ENCODE measurements around the gene ACYP1.

The ACYP1 gene

GRCh38 chr14:75032939-75033338 is 30.9 kb downstream of the ACYP1 start:
- Histone ChIP-seq H3K4me3 (replicated peaks; ENCODE audit: insufficient read depth, low read length) (no peak overlapping the region), H3K27ac (replicated peaks) (no peak overlapping the region), H3K27me3 (ENCODE audit: insufficient read depth, poor library complexity, severe bottlenecking) (no peaks in the 10 kb centered on the region)
- TF ChIP-seq, protein P1, sequence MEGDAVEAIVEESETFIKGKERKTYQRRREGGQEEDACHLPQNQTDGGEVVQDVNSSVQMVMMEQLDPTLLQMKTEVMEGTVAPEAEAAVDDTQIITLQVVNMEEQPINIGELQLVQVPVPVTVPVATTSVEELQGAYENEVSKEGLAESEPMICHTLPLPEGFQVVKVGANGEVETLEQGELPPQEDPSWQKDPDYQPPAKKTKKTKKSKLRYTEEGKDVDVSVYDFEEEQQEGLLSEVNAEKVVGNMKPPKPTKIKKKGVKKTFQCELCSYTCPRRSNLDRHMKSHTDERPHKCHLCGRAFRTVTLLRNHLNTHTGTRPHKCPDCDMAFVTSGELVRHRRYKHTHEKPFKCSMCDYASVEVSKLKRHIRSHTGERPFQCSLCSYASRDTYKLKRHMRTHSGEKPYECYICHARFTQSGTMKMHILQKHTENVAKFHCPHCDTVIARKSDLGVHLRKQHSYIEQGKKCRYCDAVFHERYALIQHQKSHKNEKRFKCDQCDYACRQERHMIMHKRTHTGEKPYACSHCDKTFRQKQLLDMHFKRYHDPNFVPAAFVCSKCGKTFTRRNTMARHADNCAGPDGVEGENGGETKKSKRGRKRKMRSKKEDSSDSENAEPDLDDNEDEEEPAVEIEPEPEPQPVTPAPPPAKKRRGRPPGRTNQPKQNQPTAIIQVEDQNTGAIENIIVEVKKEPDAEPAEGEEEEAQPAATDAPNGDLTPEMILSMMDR (IDR thresholded peaks at IDR 0.05; ENCODE audit: insufficient read depth, low read length) = no peak
- TF ChIP-seq, protein P2, sequence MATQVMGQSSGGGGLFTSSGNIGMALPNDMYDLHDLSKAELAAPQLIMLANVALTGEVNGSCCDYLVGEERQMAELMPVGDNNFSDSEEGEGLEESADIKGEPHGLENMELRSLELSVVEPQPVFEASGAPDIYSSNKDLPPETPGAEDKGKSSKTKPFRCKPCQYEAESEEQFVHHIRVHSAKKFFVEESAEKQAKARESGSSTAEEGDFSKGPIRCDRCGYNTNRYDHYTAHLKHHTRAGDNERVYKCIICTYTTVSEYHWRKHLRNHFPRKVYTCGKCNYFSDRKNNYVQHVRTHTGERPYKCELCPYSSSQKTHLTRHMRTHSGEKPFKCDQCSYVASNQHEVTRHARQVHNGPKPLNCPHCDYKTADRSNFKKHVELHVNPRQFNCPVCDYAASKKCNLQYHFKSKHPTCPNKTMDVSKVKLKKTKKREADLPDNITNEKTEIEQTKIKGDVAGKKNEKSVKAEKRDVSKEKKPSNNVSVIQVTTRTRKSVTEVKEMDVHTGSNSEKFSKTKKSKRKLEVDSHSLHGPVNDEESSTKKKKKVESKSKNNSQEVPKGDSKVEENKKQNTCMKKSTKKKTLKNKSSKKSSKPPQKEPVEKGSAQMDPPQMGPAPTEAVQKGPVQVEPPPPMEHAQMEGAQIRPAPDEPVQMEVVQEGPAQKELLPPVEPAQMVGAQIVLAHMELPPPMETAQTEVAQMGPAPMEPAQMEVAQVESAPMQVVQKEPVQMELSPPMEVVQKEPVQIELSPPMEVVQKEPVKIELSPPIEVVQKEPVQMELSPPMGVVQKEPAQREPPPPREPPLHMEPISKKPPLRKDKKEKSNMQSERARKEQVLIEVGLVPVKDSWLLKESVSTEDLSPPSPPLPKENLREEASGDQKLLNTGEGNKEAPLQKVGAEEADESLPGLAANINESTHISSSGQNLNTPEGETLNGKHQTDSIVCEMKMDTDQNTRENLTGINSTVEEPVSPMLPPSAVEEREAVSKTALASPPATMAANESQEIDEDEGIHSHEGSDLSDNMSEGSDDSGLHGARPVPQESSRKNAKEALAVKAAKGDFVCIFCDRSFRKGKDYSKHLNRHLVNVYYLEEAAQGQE (IDR thresholded peaks at IDR 0.05; ENCODE audit: insufficient replicate concordance, low read depth) = no peak
- TF ChIP-seq POLR2AphosphoS5 (IDR thresholded peaks at IDR 0.05; ENCODE audit: low read depth) (no peak), GABPA (IDR thresholded peaks at IDR 0.05; ENCODE audit: low read depth) (no peak), SPI1 (IDR thresholded peaks at IDR 0.05; ENCODE audit: borderline replicate concordance, low read depth) (no peak)
- DNase-seq (ENCODE audit: low read depth in 1 of 2, low spot score in 1 of 2) = no peak

GRCh38 chr14:75030147-75030546 is 33.7 kb downstream of the ACYP1 start:
- no peak overlapping the region for H3K4me3 ChIP-seq (replicated peaks; ENCODE audit: insufficient read depth, low read length)
- no peak for TF ChIP-seq SPI1 (IDR thresholded peaks at IDR 0.05; ENCODE audit: borderline replicate concordance, low read depth)
- TF ChIP-seq, protein P1 (IDR thresholded peaks at IDR 0.05; ENCODE audit: insufficient read depth, low read length) = no peak
- DNase-seq (ENCODE audit: low read depth in 1 of 2, low spot score in 1 of 2) = no peak
- H3K27me3 ChIP-seq (ENCODE audit: insufficient read depth, poor library complexity, severe bottlenecking) = no peaks in the 10 kb centered on the region
- H3K27ac ChIP-seq (replicated peaks) = no peak overlapping the region

DNA sequence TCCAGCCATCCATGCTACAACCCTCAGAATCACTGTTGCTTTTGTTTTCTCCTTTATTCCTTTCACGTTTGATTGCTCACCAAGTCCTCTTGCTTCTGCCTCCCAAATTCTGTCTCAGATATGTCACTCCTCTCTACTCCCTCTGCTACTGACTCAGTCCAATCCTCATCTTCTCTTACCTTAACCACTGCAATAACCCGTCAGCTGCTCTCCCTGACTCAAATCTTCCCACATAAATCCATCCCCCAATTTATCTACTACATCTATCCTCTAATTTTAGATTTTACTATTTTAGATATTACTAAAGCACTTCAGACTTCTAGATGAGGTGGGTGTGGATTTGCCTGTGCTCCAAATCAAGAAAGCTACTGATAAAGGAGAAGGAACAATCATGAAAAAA is 37.9 kb downstream of the ACYP1 start:
- Histone ChIP-seq H3K4me3 (replicated peaks; ENCODE audit: insufficient read depth, low read length) (no peak overlapping the region), H3K27ac (replicated peaks) (no peak overlapping the region), H3K27me3 (ENCODE audit: insufficient read depth, poor library complexity, severe bottlenecking) (no peaks in the 10 kb centered on the region)
- DNase-seq (ENCODE audit: low read depth in 1 of 2, low spot score in 1 of 2) = no peak
- TF ChIP-seq POLR2AphosphoS5 (IDR thresholded peaks at IDR 0.05; ENCODE audit: low read depth) = no peak
- TF ChIP-seq, protein P1 (IDR thresholded peaks at IDR 0.05; ENCODE audit: insufficient read depth, low read length) = no peak
- no peak for TF ChIP-seq GABPA (IDR thresholded peaks at IDR 0.05; ENCODE audit: low read depth)
- TF ChIP-seq, protein P2 (IDR thresholded peaks at IDR 0.05; ENCODE audit: insufficient replicate concordance, low read depth) = no peak
- no peak for TF ChIP-seq SPI1 (IDR thresholded peaks at IDR 0.05; ENCODE audit: borderline replicate concordance, low read depth)

- Histone ChIP-seq H3K27me3 (ENCODE audit: insufficient read depth, poor library complexity, severe bottlenecking) (no peaks in the 10 kb centered on the region), H3K4me3 (replicated peaks; ENCODE audit: insufficient read depth, low read length) (no peak overlapping the region), H3K27ac (replicated peaks) (no peak overlapping the region)
- no peak for DNase-seq (ENCODE audit: low read depth in 1 of 2, low spot score in 1 of 2)
- TF ChIP-seq POLR2AphosphoS5 (IDR thresholded peaks at IDR 0.05; ENCODE audit: low read depth) (no peak), SPI1 (IDR thresholded peaks at IDR 0.05; ENCODE audit: borderline replicate concordance, low read depth) (no peak)
- TF ChIP-seq, protein P1 (IDR thresholded peaks at IDR 0.05; ENCODE audit: insufficient read depth, low read length) = no peak
These were observed 38.7 kb downstream of the ACYP1 start for GRCh38 chr14:75025082-75025481.
